ENCODE data around the gene PTTG1.

The PTTG1 gene

GRCh38 chr5:160437271-160437670 lies 15.6 kb downstream of the PTTG1 start:
- H3K27me3 ChIP-seq (ENCODE audit: insufficient read depth, insufficient read length): no peaks in the 10 kb centered on the region
- no peak for TF ChIP-seq ZNF274 (IDR thresholded peaks at IDR 0.05; ENCODE audit: low read depth, low read length)
- no peak for TF ChIP-seq SUZ12 (IDR thresholded peaks at IDR 0.05; ENCODE audit: extremely low read depth, insufficient read depth, insufficient read length)
- TF ChIP-seq YY1 (IDR thresholded peaks at IDR 0.05; ENCODE audit: insufficient read depth, insufficient read length): no peak
- H3K4me3 ChIP-seq (ENCODE audit: insufficient read length, low read depth): no peak overlapping the region
- no peak for DNase-seq (ENCODE audit: low read depth, low spot score)
- H3K9me3 ChIP-seq (ENCODE audit: insufficient read depth, low read length): no peaks in the 10 kb centered on the region
- no peak overlapping the region for H3K9ac ChIP-seq (ENCODE audit: insufficient read length, low read depth)
- no peaks in the 10 kb centered on the region for H3K36me3 ChIP-seq (ENCODE audit: insufficient read depth, insufficient read length, low read length)
- H3K4me1 ChIP-seq (ENCODE audit: insufficient read depth, insufficient read length): no peaks in the 10 kb centered on the region

- H3K36me3 ChIP-seq (ENCODE audit: insufficient read depth, insufficient read length, low read length): no peaks in the 10 kb centered on the region
- no peak overlapping the region for H3K9ac ChIP-seq (ENCODE audit: insufficient read length, low read depth)
- no peaks in the 10 kb centered on the region for H3K9me3 ChIP-seq (ENCODE audit: insufficient read depth, low read length)
- H3K4me1 ChIP-seq (ENCODE audit: insufficient read depth, insufficient read length): no peaks in the 10 kb centered on the region
- H3K27me3 ChIP-seq (ENCODE audit: insufficient read depth, insufficient read length): no peaks in the 10 kb centered on the region
- H3K4me3 ChIP-seq (ENCODE audit: insufficient read length, low read depth): no peak overlapping the region
- TF ChIP-seq YY1 (IDR thresholded peaks at IDR 0.05; ENCODE audit: insufficient read depth, insufficient read length) (no peak), ZNF274 (IDR thresholded peaks at IDR 0.05; ENCODE audit: low read depth, low read length) (no peak), SUZ12 (IDR thresholded peaks at IDR 0.05; ENCODE audit: extremely low read depth, insufficient read depth, insufficient read length) (no peak)
- no peak for DNase-seq (ENCODE audit: low read depth, low spot score)
Observed at GRCh38 chr5:160438316-160439204, 16.9 kb downstream of the PTTG1 start.

DNA sequence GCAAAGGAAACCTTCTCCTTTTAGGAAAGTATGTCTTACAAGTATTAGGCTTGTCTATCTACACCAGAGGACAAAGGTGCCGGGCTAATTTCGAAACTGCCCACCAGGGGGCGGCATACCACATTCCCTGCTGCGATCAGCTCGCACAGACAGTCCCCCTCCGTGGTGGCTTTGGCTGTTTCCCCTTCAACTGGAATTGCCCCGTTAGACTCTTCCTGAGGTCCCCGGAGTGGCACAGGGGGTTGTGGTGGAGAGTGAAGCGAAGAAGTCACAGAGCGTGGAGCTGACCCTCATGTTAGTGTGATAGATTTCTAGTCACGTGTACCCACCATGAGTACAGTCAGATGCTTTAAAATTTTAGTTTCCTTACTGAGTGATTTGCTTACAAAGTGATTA lies 17.5 kb downstream of the PTTG1 start:
- H3K27me3 ChIP-seq (ENCODE audit: insufficient read depth, insufficient read length): no peaks in the 10 kb centered on the region
- H3K36me3 ChIP-seq (ENCODE audit: insufficient read depth, insufficient read length, low read length): no peaks in the 10 kb centered on the region
- no peaks in the 10 kb centered on the region for H3K9me3 ChIP-seq (ENCODE audit: insufficient read depth, low read length)
- peak; percentile 61 for DNase-seq (ENCODE audit: low read depth, low spot score)
- no peak overlapping the region for H3K9ac ChIP-seq (ENCODE audit: insufficient read length, low read depth)
- TF ChIP-seq SUZ12 (IDR thresholded peaks at IDR 0.05; ENCODE audit: extremely low read depth, insufficient read depth, insufficient read length): no peak
- TF ChIP-seq YY1 (IDR thresholded peaks at IDR 0.05; ENCODE audit: insufficient read depth, insufficient read length): no peak
- TF ChIP-seq ZNF274 (IDR thresholded peaks at IDR 0.05; ENCODE audit: low read depth, low read length): no peak
- H3K4me3 ChIP-seq (ENCODE audit: insufficient read length, low read depth): no peak overlapping the region
- no peaks in the 10 kb centered on the region for H3K4me1 ChIP-seq (ENCODE audit: insufficient read depth, insufficient read length)

DNA sequence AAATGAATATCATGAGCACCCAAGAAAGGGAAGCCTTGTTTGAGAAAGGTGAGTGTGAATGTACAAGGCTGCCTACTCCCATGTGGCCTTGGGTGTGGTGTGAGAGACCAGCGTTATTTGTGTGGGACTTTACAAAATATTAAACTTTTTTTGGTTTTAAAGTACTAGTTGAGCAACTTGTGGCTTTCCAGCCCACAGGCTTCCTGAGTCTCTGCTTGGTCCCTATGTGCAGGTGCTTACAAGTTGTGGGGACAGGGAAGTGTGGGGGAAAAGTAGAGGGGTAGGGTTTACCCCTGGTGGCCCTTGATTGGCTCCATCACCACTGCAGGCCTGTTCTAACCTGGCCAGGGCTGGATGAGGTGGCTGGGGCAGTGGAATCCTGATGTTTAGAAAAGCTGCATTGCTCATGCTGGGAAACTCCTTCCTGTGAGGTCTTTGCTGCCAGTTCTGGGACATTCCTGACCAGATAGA lies 19.7 kb downstream of the PTTG1 start:
- H3K27me3 ChIP-seq (ENCODE audit: insufficient read depth, insufficient read length): no peaks in the 10 kb centered on the region
- H3K9me3 ChIP-seq (ENCODE audit: insufficient read depth, low read length): no peaks in the 10 kb centered on the region
- no peak overlapping the region for H3K9ac ChIP-seq (ENCODE audit: insufficient read length, low read depth)
- TF ChIP-seq SUZ12 (IDR thresholded peaks at IDR 0.05; ENCODE audit: extremely low read depth, insufficient read depth, insufficient read length) (no peak), ZNF274 (IDR thresholded peaks at IDR 0.05; ENCODE audit: low read depth, low read length) (no peak), YY1 (IDR thresholded peaks at IDR 0.05; ENCODE audit: insufficient read depth, insufficient read length) (no peak)
- H3K36me3 ChIP-seq (ENCODE audit: insufficient read depth, insufficient read length, low read length): no peaks in the 10 kb centered on the region
- no peak overlapping the region for H3K4me3 ChIP-seq (ENCODE audit: insufficient read length, low read depth)
- H3K4me1 ChIP-seq (ENCODE audit: insufficient read depth, insufficient read length): no peaks in the 10 kb centered on the region
- no peak for DNase-seq (ENCODE audit: low read depth, low spot score)

GRCh38 chr5:160442824-160443431 lies 21.3 kb downstream of the PTTG1 start:
- H3K4me1 ChIP-seq (ENCODE audit: insufficient read depth, insufficient read length): no peaks in the 10 kb centered on the region
- TF ChIP-seq SUZ12 (IDR thresholded peaks at IDR 0.05; ENCODE audit: extremely low read depth, insufficient read depth, insufficient read length) (no peak), YY1 (IDR thresholded peaks at IDR 0.05; ENCODE audit: insufficient read depth, insufficient read length) (no peak), ZNF274 (IDR thresholded peaks at IDR 0.05; ENCODE audit: low read depth, low read length) (no peak)
- DNase-seq (ENCODE audit: low read depth, low spot score): no peak
- no peak overlapping the region for H3K9ac ChIP-seq (ENCODE audit: insufficient read length, low read depth)
- H3K4me3 ChIP-seq (ENCODE audit: insufficient read length, low read depth): no peak overlapping the region
- H3K36me3 ChIP-seq (ENCODE audit: insufficient read depth, insufficient read length, low read length): no peaks in the 10 kb centered on the region
- no peaks in the 10 kb centered on the region for H3K9me3 ChIP-seq (ENCODE audit: insufficient read depth, low read length)
- no peaks in the 10 kb centered on the region for H3K27me3 ChIP-seq (ENCODE audit: insufficient read depth, insufficient read length)

- TF ChIP-seq SUZ12 (IDR thresholded peaks at IDR 0.05; ENCODE audit: extremely low read depth, insufficient read depth, insufficient read length) (no peak), ZNF274 (IDR thresholded peaks at IDR 0.05; ENCODE audit: low read depth, low read length) (no peak), YY1 (IDR thresholded peaks at IDR 0.05; ENCODE audit: insufficient read depth, insufficient read length) (no peak)
- no peaks in the 10 kb centered on the region for H3K9me3 ChIP-seq (ENCODE audit: insufficient read depth, low read length)
- DNase-seq (ENCODE audit: low read depth, low spot score): no peak
Observed at GRCh38 chr5:160444407-160444806, 22.8 kb downstream of the PTTG1 start.

GRCh38 chr5:160445132-160445531 lies 23.5 kb downstream of the PTTG1 start:
- no peaks in the 10 kb centered on the region for H3K9me3 ChIP-seq (ENCODE audit: insufficient read depth, low read length)
- DNase-seq (ENCODE audit: low read depth, low spot score): no peak
- H3K9ac ChIP-seq (ENCODE audit: insufficient read length, low read depth): no peak overlapping the region
- TF ChIP-seq SUZ12 (IDR thresholded peaks at IDR 0.05; ENCODE audit: extremely low read depth, insufficient read depth, insufficient read length): no peak
- TF ChIP-seq ZNF274 (IDR thresholded peaks at IDR 0.05; ENCODE audit: low read depth, low read length): no peak
- TF ChIP-seq YY1 (IDR thresholded peaks at IDR 0.05; ENCODE audit: insufficient read depth, insufficient read length): no peak
- no peaks in the 10 kb centered on the region for H3K4me1 ChIP-seq (ENCODE audit: insufficient read depth, insufficient read length)
- H3K4me3 ChIP-seq (ENCODE audit: insufficient read length, low read depth): no peak overlapping the region
- no peaks in the 10 kb centered on the region for H3K36me3 ChIP-seq (ENCODE audit: insufficient read depth, insufficient read length, low read length)
- no peaks in the 10 kb centered on the region for H3K27me3 ChIP-seq (ENCODE audit: insufficient read depth, insufficient read length)

More at GRCh38 chr5:160444407-160444806, 22.8 kb downstream of the PTTG1 start:
- no peaks in the 10 kb centered on the region for H3K27me3 ChIP-seq (ENCODE audit: insufficient read depth, insufficient read length)
- H3K4me3 ChIP-seq (ENCODE audit: insufficient read length, low read depth): no peak overlapping the region
- H3K4me1 ChIP-seq (ENCODE audit: insufficient read depth, insufficient read length): no peaks in the 10 kb centered on the region
- H3K9ac ChIP-seq (ENCODE audit: insufficient read length, low read depth): no peak overlapping the region
- no peaks in the 10 kb centered on the region for H3K36me3 ChIP-seq (ENCODE audit: insufficient read depth, insufficient read length, low read length)
